Measurements from ENCODE around the gene EGLN2. TPM values are rescaled to one million over a fixed set of nuclear protein-coding genes. Genes with fewer than 3 reads are reported as not detected.

The EGLN2 gene
- 181 TPM for polyA plus RNA-seq

DNA sequence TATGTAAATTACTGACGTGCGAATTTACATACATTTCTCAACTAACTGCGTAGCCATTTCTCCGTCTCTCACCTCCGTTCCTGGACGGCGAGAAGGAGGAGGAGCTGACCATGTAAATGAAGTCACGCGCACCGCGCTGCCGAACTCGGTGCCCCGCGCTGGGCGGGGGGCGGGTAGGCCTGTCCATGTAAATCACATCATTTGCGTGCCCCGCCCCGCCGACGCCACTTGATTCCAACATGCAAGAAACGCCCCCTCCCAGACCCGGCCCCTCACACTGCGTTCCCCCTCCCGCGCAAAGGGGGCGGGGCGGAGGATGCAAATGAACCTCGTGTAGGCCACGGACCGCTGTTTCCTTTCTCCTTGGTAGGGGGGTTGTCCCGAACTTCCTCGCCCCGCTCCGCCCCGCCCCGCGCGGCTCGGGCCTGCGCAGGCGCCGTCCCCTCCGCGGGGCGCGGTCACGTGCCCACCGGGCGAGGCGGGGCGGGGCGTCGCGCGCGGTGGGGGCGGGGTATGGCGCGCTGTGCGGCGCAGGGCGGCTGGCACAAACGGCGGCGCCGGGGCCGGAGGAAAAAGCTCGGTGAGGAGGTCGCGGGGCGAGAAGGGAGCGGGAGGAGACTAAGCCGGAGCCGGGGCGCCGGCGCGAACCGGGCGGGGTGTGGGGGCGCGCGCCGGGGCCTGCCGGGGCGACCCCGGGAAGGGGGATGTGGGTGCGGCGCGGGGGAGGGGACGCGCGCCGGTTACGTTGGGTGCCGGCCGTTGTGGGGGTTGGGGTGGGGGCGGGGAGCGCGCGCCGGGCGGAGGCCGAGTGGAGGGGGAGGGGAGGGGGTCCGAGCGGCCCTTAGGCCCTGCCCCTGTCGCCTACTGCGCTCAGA, at the start of gene EGLN2:
EGLN2 (plus strand) TSS at position 509 of the 875 bp plus-strand sequence. CDS start 1,382 bp downstream, outside the sequence.
- Mint-ChIP-seq H3K27ac (peak within 1 kb of the TSS; percentile 97 to 100 (median 99)), H3K4me3 (peak within 1 kb of the TSS; percentile 93 to 100 (median 98)), H3K9me3 (no peaks in the 10 kb centered on the region), H3K27me3 (no peaks in the 10 kb centered on the region), H3K4me1 (peaks cover 19 to 47% (median 33%) of the 10 kb centered on the region in 3 donors), H3K36me3 (peaks cover 8% of the 10 kb centered on the region)

DNA sequence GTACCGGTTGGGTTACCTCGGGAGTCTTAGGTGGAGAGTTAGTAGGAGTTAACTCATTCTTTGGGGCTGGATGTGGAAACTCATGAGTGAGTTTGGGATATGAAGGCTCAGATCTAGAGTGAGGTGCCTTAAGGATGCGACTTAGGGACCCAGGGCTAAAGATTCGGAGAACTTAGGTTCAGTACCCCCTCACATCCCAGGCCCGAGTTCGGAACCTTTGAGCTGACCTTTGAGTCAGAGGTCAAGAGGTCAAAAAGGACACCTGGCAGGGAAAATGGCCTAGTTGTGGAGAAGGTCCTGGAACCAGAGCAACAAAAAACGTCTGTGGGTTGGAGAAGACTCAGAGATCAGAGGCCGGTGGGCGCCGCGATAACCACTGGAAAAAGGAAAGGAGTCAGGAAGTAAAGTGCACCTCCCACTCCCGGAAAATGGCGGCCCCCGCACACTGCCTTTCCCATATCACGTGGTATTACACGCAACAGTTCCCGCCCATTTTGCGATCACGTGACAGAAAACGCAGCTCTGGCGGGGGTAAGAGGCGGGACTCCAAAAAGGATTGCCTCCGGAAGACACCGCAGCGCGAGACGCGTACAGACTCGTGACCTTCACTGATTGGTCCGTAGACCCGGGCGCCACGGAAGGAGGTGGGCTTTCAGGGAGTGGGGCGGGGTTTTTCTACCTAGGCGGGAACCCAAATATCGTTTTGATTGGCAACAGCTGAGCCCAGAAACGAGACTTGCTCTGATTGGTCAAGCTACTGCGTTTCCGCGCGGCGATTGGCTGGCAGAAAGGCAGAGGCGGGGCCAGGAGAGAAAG, 48.7 kb upstream of the EGLN2 start, which contains the start of gene ACTMAP:
ACTMAP (minus strand) TSS at position 420 of the 816 bp plus-strand sequence. CDS start 674 bp downstream, outside the sequence.
- Mint-ChIP-seq H3K27ac (peak within 1 kb of the TSS; percentile 92 to 99 (median 98)), H3K36me3 (peaks cover 3% of the 10 kb centered on the region), H3K4me3 (peak within 1 kb of the TSS; percentile 96 to 99 (median 98)), H3K27me3 (no peaks in the 10 kb centered on the region), H3K4me1 (peaks cover 25 to 27% (median 25%) of the 10 kb centered on the region in 3 donors), H3K9me3 (no peaks in the 10 kb centered on the region)

DNA sequence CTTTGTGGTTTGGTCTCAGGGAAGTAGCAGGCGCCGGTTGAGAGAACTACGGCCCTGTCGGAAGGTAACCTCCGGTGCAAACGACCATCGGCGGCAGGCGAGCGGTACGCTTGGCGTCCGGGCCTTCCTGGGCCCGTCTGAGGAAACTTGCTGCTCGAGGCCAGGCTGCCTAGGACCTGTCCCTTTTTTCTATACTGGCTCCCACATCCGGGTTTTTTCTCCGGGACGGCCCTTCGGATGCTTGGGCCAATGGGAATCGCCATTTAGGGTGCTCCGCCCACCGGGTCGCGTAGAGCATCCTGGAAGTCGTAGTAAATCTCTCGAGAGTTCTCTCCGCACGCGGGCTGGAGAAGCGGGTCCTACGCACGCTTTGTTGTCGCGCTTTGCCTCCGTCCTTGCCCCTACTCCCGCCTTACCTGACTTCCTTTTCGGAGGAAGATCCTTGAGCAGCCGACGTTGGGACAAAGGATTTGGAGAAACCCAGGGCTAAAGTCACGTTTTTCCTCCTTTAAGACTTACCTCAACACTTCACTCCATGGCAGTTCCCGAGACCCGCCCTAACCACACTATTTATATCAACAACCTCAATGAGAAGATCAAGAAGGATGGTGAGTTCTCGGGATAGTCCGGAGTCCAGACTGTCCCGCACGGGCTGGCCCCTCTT, 48.0 kb upstream of the EGLN2 start, which contains the start of gene SNRPA:
SNRPA (plus strand) TSS at position 330 of the 664 bp plus-strand sequence; CDS start at position 536, 206 bp downstream.
- Mint-ChIP-seq H3K4me1 (peaks cover 25 to 32% (median 30%) of the 10 kb centered on the region in 3 donors), H3K27ac (peak within 1 kb of the TSS; percentile 92 to 99 (median 98)), H3K9me3 (no peaks in the 10 kb centered on the region)

DNA sequence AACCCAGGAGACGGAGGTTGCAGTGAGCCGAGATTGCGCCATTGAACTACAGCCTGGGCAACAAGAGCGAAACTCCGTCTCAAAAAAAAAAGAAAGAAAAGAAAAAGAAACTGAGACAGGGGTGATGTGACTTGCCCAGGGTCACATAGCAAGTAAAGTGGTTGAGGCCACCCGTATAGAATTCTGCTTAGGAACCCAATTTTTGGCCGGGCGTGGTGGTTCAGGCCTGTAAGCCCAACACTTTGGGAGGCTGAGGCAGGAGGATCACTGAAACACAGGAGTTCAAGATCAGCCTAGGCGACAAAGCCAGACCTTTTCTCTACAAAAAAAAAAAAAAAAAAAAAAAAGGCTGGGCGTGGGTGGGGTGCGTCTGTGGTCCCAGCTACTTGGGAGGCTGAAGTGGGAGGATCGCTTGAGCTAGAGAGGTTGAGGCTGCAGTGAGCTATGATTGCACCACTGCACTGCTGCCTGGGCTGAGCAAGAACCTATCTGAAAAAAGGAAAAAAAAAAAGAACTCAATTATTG, 46.7 kb upstream of the EGLN2 start:
- Mint-ChIP-seq H3K4me1 (peaks cover 32 to 39% (median 38%) of the 10 kb centered on the region in 3 donors), H3K4me3 (peak overlapping the region; percentile 96 to 99 (median 98)), H3K9me3 (no peaks in the 10 kb centered on the region), H3K36me3 (peaks cover 6% of the 10 kb centered on the region), H3K27ac (peak overlapping the region; percentile 67 to 92 (median 69)), H3K27me3 (no peaks in the 10 kb centered on the region)

More for the DNA sequence above, 48.0 kb upstream of the EGLN2 start, which contains the start of gene SNRPA:
- Mint-ChIP-seq H3K27me3 (no peaks in the 10 kb centered on the region), H3K4me3 (peak within 1 kb of the TSS; percentile 96 to 99 (median 98)), H3K36me3 (peaks cover 3% of the 10 kb centered on the region)

DNA sequence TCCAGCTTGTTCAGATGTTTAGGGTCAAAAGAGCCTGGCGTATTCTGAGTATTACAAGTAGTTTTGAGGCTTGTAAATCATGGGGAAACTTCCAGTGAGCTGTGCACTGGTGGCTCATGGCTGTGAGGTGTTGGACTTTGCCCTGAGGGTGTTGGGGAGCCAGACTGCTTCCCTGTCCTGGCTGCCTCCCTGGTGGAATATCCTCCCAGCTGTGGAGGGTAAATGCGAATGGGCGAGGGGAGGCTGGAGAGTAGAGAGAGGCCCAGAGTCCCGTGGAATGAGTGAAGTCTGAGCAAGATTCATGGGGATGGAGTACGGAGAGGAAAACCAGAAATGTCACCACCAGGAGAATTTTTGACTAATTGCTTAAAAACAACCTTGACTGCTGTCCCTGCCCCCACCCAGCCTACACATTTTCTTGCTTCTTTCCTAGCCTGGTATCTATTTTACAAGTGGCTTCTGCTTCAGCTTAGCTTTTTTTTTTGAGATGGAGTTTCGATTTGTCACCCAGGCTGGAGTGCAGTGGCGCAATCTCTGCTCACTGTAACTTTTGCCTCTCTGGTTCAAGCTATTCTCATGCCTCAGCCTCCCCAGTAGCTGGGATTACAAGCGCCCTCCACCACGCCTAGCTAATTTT, 44.3 kb upstream of the EGLN2 start:
- H3K27me3 Mint-ChIP-seq = no peaks in the 10 kb centered on the region
- H3K9me3 Mint-ChIP-seq = no peaks in the 10 kb centered on the region
- peaks cover 8% of the 10 kb centered on the region for H3K36me3 Mint-ChIP-seq
- peak overlapping the region; percentile 82 to 98 (median 84) for H3K27ac Mint-ChIP-seq
- H3K4me3 Mint-ChIP-seq = peak overlapping the region; percentile 69 to 94 (median 92)
- H3K4me1 Mint-ChIP-seq = peaks cover 30 to 37% (median 31%) of the 10 kb centered on the region in 3 donors

DNA sequence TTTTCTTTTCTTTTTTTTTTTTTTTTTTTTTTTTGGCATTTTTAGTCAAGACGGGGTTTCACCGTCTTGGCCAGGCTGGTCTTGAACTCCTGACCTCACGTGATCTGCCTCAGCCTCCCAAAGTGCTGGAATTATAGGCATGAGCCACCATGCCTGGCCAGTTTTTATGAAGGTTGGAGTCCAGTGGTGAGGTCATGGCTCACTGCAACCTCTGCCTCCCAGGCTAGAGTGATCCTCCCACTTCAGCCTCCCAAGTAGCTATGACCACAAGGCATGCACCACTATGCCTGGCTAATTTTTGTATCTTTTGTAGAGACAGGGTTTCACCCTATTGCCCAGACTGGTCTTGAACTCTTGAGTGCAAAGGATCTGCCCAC, 43.8 kb upstream of the EGLN2 start:
- H3K4me1 Mint-ChIP-seq = peaks cover 28 to 34% (median 30%) of the 10 kb centered on the region in 3 donors
- no peaks in the 10 kb centered on the region for H3K9me3 Mint-ChIP-seq
- peak overlapping the region in 3 of 4 donors; percentile 44 to 94 (median 93) for H3K4me3 Mint-ChIP-seq
- H3K36me3 Mint-ChIP-seq = peaks cover 8% of the 10 kb centered on the region
- H3K27ac Mint-ChIP-seq = peak overlapping the region in 2 of 3 donors; percentile 82 to 98
- no peaks in the 10 kb centered on the region for H3K27me3 Mint-ChIP-seq

DNA sequence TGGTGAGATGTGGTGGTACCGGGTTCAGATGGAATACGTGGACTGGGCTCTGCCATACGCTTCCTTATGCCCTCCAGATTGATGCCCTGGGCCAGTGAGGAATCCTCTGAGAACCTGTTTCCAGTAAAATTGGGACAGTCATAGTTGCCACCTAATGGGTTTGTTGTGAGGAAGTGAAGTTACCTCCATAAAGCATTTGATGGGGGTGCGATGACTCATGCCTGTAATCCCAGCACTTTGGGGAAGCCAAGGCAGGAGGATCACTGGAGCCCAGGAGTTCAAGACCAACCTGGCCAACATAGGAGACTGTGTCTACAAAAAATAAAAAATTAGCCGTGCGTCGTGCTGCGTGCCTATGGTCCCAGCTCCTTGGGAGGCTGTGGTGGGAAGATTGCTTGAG, 43.2 kb upstream of the EGLN2 start:
- Mint-ChIP-seq H3K27me3 (no peaks in the 10 kb centered on the region), H3K4me1 (peaks cover 25 to 33% (median 29%) of the 10 kb centered on the region in 3 donors), H3K27ac (peak overlapping the region in 2 of 3 donors; percentile 8 to 82), H3K4me3 (peak overlapping the region in 3 of 4 donors; percentile 30 to 87 (median 81)), H3K9me3 (no peaks in the 10 kb centered on the region), H3K36me3 (peaks cover 8% of the 10 kb centered on the region)

DNA sequence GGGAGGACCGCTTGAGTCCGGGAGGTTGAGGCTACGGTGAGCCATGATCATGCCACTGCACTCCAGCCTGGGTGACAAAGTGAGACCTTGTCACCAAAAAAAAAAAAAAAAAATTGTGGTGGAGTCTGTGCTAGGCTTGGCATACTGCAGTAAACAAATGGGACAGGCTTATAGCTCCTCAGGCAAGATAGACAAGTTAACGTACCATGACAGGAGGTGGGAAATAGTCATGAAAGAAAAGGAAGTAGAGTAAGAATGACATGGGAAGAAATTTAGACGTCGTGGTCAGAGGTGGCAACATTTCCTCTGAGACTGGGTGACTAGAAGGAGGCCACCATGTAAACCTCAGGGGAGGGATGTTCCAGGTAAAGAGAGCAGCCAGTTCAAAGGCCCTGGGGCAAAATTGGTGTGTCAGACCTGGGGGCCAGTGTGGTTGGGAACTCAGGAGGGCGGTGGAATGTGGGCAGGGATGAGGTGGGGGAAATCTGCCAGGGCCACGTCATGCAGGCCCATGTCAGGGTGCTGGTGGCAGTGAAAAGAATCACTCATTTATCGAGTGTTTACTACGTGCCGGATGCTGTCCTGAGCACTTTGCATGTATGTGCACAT, 42.4 kb upstream of the EGLN2 start:
- Mint-ChIP-seq H3K27ac (peak overlapping the region; percentile 31 to 89 (median 74)), H3K36me3 (peaks cover 8% of the 10 kb centered on the region), H3K9me3 (no peaks in the 10 kb centered on the region), H3K27me3 (no peaks in the 10 kb centered on the region), H3K4me1 (peaks cover 25 to 34% (median 29%) of the 10 kb centered on the region in 3 donors), H3K4me3 (peak overlapping the region in 3 of 4 donors; percentile 70 to 77 (median 73))

DNA sequence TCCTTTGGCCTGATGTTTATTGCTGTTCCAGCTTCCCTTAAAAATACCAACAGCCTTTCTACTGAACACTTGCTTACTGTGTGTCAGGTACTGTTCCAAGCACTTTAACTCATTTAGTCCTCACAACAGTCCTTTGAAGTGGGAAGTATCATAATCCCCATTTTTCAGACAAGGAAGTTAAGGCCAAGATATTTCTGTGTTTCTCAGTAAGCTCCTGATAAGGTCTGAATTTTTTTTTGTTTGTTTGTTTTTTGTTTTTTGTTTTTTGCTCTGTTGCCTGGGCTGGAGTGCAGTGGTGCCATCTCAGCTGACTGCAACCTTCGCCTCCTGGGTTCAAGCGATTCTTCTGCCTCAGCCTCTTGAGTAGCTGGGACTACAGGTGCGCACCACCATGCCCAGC, 40.5 kb upstream of the EGLN2 start:
- peak overlapping the region in 1 of 3 donors; percentile 71 for H3K27ac Mint-ChIP-seq
- peak overlapping the region in 1 of 4 donors; percentile 77 for H3K4me3 Mint-ChIP-seq
- no peaks in the 10 kb centered on the region for H3K27me3 Mint-ChIP-seq
- peaks cover 11% of the 10 kb centered on the region for H3K36me3 Mint-ChIP-seq
- peaks cover 19 to 34% (median 27%) of the 10 kb centered on the region in 3 donors for H3K4me1 Mint-ChIP-seq
- H3K9me3 Mint-ChIP-seq = no peaks in the 10 kb centered on the region

DNA sequence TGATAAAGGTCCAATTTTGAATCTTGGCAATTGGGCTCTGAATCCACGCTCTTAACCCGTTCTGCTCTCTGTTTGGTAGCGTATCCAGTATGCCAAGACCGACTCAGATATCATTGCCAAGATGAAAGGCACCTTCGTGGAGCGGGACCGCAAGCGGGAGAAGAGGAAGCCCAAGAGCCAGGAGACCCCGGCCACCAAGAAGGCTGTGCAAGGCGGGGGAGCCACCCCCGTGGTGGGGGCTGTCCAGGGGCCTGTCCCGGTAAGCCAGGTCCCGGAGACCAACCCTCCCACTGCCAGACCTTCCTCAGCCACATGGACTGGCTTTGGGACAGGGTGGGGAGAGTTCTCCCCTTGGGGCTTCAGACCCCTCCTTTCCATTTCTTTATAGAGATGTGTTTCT, 39.6 kb upstream of the EGLN2 start:
- no peaks in the 10 kb centered on the region for H3K27me3 Mint-ChIP-seq
- H3K36me3 Mint-ChIP-seq = peaks cover 11% of the 10 kb centered on the region
- no peaks in the 10 kb centered on the region for H3K9me3 Mint-ChIP-seq
- H3K4me1 Mint-ChIP-seq = peaks cover 17 to 31% (median 27%) of the 10 kb centered on the region in 3 donors
- H3K4me3 Mint-ChIP-seq = peak overlapping the region in 1 of 4 donors; percentile 84
- peak overlapping the region in 1 of 3 donors; percentile 17 for H3K27ac Mint-ChIP-seq

DNA sequence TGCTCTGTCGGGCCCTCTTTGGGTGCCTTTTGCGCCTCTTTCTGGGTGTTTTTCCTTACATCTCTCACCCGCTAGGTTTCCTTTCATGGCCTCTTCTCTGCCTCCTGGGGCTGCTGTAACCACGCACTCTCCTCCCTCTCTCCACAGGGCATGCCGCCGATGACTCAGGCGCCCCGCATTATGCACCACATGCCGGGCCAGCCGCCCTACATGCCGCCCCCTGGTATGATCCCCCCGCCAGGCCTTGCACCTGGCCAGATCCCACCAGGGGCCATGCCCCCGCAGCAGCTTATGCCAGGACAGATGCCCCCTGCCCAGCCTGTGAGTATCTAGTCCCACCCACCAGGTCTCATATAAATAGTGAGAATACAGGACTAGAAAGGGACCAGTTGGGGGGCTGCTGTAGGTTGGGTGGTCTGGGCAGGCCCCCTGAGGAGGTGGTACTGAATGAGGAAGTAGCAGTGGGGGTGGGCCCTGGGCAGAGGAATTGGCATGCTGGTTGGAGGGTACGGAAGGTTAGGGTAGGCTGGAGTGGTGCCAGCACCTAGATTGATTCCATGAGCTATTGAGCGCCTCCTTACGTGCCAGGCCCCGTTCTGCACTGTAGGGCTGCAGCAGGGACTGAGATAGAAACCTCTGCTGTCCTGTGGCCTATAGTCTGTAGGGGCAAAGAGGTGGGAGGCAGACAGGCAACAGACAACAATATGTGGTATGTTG, 36.1 kb upstream of the EGLN2 start:
- H3K27ac Mint-ChIP-seq = no peak overlapping the region
- H3K9me3 Mint-ChIP-seq = no peaks in the 10 kb centered on the region
- H3K4me3 Mint-ChIP-seq = no peak overlapping the region
- H3K36me3 Mint-ChIP-seq = peaks cover 8% of the 10 kb centered on the region
- H3K27me3 Mint-ChIP-seq = no peaks in the 10 kb centered on the region
- peaks cover 4 to 11% (median 11%) of the 10 kb centered on the region in 3 donors for H3K4me1 Mint-ChIP-seq

DNA sequence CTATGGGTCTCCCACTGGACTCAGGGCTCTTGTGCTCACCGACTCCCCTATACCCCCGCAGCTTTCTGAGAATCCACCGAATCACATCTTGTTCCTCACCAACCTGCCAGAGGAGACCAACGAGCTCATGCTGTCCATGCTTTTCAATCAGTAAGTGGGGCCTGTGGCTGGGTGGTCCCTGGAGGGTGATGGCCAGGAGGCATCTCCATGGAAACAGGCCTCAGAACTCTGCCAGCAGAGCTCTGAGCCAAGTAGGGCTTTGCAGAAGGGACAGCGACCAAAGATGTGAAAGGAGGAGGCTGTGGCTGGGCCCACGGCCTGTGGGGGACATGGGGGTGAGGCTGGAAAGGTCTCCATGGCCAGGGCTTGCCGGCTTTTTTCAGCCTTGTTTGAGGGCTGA, 35.5 kb upstream of the EGLN2 start:
- peaks cover 8% of the 10 kb centered on the region for H3K36me3 Mint-ChIP-seq
- no peak overlapping the region for H3K4me3 Mint-ChIP-seq
- no peaks in the 10 kb centered on the region for H3K27me3 Mint-ChIP-seq
- H3K27ac Mint-ChIP-seq = no peak overlapping the region
- H3K9me3 Mint-ChIP-seq = no peaks in the 10 kb centered on the region
- peaks cover under 1 to 8% (median 7%) of the 10 kb centered on the region in 3 donors for H3K4me1 Mint-ChIP-seq

DNA sequence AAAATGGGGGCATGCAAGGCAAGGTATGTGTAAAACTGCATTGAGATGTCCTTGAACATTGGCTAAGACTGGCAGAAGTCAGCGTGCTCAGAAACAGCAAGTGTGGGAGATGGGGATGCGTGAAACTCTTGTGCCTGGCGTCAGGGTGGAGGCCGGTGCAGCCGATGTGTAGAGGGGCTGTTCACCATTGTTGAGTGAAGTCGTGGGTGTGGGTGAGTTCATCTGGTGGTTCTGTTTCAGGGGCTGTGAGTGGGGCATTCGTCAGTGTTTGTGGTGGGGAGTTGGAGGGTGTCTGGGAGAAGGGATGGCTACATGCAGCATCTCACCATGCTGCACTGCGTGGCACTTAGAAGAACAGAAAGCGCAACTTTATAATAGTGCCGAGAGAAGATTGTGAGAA, 35.0 kb upstream of the EGLN2 start:
- Mint-ChIP-seq H3K36me3 (peaks cover 8% of the 10 kb centered on the region), H3K27me3 (no peaks in the 10 kb centered on the region), H3K27ac (peak overlapping the region in 2 of 3 donors; percentile 84 to 86), H3K4me1 (peaks cover 0 to 8% (median 7%) of the 10 kb centered on the region in 3 donors), H3K4me3 (no peak overlapping the region), H3K9me3 (no peaks in the 10 kb centered on the region)
